Measurements from ENCODE around the gene ESPL1.

Gene ESPL1

GRCh38 chr12:53299101-53299453 is 31.0 kb downstream of the ESPL1 start:
- TF ChIP-seq, protein P1, sequence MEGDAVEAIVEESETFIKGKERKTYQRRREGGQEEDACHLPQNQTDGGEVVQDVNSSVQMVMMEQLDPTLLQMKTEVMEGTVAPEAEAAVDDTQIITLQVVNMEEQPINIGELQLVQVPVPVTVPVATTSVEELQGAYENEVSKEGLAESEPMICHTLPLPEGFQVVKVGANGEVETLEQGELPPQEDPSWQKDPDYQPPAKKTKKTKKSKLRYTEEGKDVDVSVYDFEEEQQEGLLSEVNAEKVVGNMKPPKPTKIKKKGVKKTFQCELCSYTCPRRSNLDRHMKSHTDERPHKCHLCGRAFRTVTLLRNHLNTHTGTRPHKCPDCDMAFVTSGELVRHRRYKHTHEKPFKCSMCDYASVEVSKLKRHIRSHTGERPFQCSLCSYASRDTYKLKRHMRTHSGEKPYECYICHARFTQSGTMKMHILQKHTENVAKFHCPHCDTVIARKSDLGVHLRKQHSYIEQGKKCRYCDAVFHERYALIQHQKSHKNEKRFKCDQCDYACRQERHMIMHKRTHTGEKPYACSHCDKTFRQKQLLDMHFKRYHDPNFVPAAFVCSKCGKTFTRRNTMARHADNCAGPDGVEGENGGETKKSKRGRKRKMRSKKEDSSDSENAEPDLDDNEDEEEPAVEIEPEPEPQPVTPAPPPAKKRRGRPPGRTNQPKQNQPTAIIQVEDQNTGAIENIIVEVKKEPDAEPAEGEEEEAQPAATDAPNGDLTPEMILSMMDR (IDR thresholded peaks at IDR 0.05; ENCODE audit: control extremely low read depth, extremely low read depth, low read depth, missing control alignments): no peak
- CTCF ChIA-PET: interaction anchor here (0.9 to 25.5 kb wide), 10 partner anchors 13 to 234 kb away, joined by 3 to 383 read pairs (median 6); partner anchors contain the start of genes AAAS, ESPL1 and ITGB7
- no peak for DNase-seq (ENCODE audit: extremely low spot score)
- POLR2A ChIA-PET: interaction anchor here (0.7 to 1.9 kb wide), 6 partner anchors 22 to 241 kb away, joined by 3 to 9 read pairs (median 4); partner anchors contain the start of genes AAAS, CSAD, ESPL1 and ZNF740

DNA sequence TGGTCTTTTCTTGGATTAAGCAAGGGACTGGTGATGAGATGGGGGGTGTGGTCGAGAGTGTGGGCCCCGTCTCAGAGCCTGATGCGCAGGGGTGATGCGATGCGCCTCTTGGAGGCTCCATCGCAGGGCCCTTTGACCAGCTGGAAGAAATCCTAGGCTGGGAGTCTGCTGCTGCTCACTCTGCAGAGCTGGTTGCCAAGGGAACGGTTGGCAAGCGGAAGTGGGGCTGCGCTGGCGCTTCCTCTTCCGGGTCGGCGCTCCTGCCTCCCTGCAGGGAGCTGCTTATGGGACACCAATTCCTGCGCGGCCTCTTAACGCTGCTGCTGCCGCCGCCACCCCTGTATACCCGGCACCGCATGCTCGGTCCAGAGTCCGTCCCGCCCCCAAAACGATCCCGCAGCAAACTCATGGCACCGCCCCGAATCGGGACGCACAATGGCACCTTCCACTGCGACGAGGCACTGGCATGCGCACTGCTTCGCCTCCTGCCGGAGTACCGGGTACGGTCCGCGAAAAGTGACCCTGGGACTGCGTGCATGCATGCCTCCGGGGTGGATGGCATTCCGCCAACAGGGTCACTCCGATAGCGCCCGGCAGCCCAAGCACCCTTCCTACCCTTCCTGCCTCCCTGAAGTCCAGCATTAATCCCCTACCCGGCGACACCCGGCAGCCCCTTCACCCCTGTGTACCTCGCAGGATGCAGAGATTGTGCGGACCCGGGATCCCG is 31.5 kb downstream of the ESPL1 start, which contains the start of gene MYG1:
MYG1 (plus strand) TSS at position 242 of the 727 bp plus-strand sequence; CDS start at position 285, 43 bp downstream.
- ChIA-PET CTCF (interaction anchor here (0.9 to 25.5 kb wide), 11 partner anchors 14 to 234 kb away, joined by 3 to 383 read pairs (median 5); partner anchors contain the start of genes AAAS, ESPL1 and ITGB7), POLR2A (interaction anchor here (0.7 to 1.9 kb wide), 6 partner anchors 21 to 241 kb away, joined by 3 to 9 read pairs (median 4); partner anchors contain the start of genes AAAS, CSAD, ESPL1 and ZNF740)
- TF ChIP-seq, protein P1 (IDR thresholded peaks at IDR 0.05; ENCODE audit: control extremely low read depth, extremely low read depth, low read depth, missing control alignments): no peak
- DNase-seq (ENCODE audit: extremely low spot score): peak; percentile 89

DNA sequence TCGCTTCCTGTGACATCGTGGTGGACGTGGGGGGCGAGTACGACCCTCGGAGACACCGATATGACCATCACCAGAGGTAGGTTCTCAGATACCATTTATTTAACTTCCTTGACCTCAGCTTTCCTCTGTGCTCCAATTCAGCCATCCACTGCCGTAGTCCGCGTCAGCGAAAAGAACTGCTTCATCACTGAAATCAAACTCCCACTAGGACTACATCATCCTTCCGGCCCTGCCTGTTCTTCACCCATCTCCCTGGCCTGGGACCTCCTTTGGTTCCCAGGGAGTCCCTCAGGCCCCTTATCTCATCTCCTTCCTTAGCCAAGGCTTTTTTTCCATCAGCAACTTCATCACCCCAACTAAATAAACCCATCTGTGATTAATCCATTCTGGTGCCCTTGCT is 32.1 kb downstream of the ESPL1 start:
- no peak for DNase-seq (ENCODE audit: extremely low spot score)
- POLR2A ChIA-PET: interaction anchor here (1.1 to 1.9 kb wide), 3 partner anchors 21 to 32 kb away, joined by 3 to 9 read pairs (median 4); partner anchors contain the start of genes AAAS and ESPL1
- TF ChIP-seq, protein P1 (IDR thresholded peaks at IDR 0.05; ENCODE audit: control extremely low read depth, extremely low read depth, low read depth, missing control alignments): no peak
- CTCF ChIA-PET: interaction anchor here (1.3 to 25.5 kb wide), 7 partner anchors 15 to 93 kb away, joined by 3 to 383 read pairs (median 34); partner anchors contain the start of genes AAAS and ITGB7

DNA sequence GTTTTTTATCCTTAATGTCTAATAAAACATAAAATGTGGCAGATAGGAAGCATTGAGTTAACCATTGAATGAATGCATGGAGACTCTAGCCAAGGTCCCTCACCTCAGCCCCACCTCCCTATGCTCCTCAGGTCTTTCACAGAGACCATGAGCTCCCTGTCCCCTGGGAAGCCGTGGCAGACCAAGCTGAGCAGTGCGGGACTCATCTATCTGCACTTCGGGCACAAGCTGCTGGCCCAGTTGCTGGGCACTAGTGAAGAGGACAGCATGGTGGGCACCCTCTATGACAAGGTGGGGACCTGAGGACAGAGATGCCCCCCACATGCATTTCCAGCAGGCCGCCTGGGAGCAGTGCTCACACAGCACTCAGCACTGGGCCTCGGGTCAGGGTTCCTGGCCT is 34.8 kb downstream of the ESPL1 start:
- ChIA-PET CTCF (interaction anchor here (0.7 to 4.3 kb wide), 7 partner anchors 12 to 206 kb away, joined by 3 to 34 read pairs (median 3); partner anchors contain the start of gene AAAS), POLR2A (interaction anchor here (1.0 kb wide), 1 partner anchor 18 kb away, joined by 4 read pairs; the partner anchor contains the start of gene AAAS)
- TF ChIP-seq, protein P1 (IDR thresholded peaks at IDR 0.05; ENCODE audit: control extremely low read depth, extremely low read depth, low read depth, missing control alignments): no peak
- DNase-seq (ENCODE audit: extremely low spot score): no peak

DNA sequence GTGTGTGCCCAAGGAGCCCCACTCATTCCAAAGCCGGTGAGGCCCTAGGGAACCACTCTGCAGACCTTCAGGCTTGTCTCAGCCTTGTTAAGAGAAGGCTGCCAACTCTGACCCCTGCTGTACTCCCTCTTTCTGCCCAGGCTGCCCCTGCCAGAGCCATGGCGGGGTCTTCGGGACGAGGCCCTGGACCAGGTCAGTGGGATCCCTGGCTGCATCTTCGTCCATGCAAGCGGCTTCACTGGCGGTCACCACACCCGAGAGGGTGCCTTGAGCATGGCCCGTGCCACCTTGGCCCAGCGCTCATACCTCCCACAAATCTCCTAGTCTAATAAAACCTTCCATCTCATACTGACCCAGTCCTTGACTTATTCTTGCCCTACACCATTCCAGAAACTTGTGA is 38.7 kb downstream of the ESPL1 start:
- DNase-seq (ENCODE audit: extremely low spot score): no peak
- ChIA-PET CTCF (interaction anchor here (2.0 kb wide), 1 partner anchor 14 kb away, joined by 8 read pairs; the partner anchor contains the start of gene AAAS), POLR2A (interaction anchor here (1.0 kb wide), 1 partner anchor 14 kb away, joined by 3 read pairs; the partner anchor contains the start of gene AAAS)
- TF ChIP-seq, protein P1 (IDR thresholded peaks at IDR 0.05; ENCODE audit: control extremely low read depth, extremely low read depth, low read depth, missing control alignments): no peak

GRCh38 chr12:53308276-53308675 is 40.2 kb downstream of the ESPL1 start:
- CTCF ChIA-PET: interaction anchor here (0.7 to 4.6 kb wide), 11 partner anchors 11 to 192 kb away, joined by 3 to 91 read pairs (median 4); partner anchors contain the start of genes AAAS and TARBP2
- POLR2A ChIA-PET: no interaction called here
- DNase-seq (ENCODE audit: extremely low spot score): no peak
- TF ChIP-seq, protein P1 (IDR thresholded peaks at IDR 0.05; ENCODE audit: control extremely low read depth, extremely low read depth, low read depth, missing control alignments): no peak
